Ishikawa (cell line): ENCODE data around the gene ABCC4.

Experiments used
- EP300 ChIP-seq: IDR thresholded peaks from 2 replicates; pipeline ENCODE4 v1.6.1; 2012; ENCODE audit warnings: borderline replicate concordance
- MAX ChIP-seq: IDR thresholded peaks from 2 replicates; pipeline ENCODE4 v1.6.1; 2012
- TAF1 ChIP-seq: IDR thresholded peaks from 2 replicates; pipeline ENCODE4 v1.6.1; 2012; ENCODE audit warnings: low read depth, mild to moderate bottlenecking
- TEAD4 ChIP-seq: IDR thresholded peaks from 2 replicates; pipeline ENCODE4 v1.6.1; 2012
- YY1 ChIP-seq: IDR thresholded peaks from 2 replicates; pipeline ENCODE4 v1.6.1; 2012; ENCODE audit warnings: low read depth
- TF ChIP-seq, protein P1 (sequence below): IDR thresholded peaks from 2 replicates; pipeline ENCODE4 v1.6.1; 2012; ENCODE audit warnings: low read depth, mild to moderate bottlenecking

DNA sequence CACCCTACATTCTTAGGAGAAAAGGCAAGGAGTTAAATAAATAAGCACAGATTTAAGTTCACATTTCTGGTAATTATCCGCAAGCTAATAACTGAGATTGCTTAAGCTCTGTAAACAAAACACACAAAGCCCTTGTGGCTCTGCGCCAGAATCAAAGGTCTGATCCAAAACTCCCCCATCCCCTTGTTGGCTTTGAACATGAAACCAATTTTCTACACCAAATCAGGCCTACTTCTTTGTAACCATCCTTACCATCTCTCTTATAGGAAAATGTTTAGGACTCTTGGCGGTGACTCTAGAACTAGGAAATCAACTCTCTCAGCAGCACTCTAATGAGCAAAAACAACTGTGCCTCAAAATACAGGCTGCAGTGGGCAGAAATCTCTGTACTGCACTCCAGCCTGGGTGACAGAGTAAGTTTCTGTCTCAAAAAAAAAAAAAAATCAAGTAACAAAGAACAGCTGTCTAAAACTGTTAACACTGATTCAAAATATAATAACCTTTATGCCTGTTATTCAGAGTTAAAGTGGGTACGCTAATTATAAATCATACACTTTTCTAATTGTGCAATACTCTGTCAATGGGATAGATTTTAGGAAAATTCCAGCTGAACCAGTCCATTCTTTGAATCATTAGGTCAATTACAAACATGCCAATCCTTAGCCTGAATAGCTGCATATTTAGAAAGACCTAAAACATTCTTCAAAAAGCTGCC lies 25.8 kb downstream of the ABCC4 start:
- TF ChIP-seq TAF1 (no peak), YY1 (no peak), EP300 (no peak), TEAD4 (no peak), MAX (no peak)
- TF ChIP-seq, protein P1, sequence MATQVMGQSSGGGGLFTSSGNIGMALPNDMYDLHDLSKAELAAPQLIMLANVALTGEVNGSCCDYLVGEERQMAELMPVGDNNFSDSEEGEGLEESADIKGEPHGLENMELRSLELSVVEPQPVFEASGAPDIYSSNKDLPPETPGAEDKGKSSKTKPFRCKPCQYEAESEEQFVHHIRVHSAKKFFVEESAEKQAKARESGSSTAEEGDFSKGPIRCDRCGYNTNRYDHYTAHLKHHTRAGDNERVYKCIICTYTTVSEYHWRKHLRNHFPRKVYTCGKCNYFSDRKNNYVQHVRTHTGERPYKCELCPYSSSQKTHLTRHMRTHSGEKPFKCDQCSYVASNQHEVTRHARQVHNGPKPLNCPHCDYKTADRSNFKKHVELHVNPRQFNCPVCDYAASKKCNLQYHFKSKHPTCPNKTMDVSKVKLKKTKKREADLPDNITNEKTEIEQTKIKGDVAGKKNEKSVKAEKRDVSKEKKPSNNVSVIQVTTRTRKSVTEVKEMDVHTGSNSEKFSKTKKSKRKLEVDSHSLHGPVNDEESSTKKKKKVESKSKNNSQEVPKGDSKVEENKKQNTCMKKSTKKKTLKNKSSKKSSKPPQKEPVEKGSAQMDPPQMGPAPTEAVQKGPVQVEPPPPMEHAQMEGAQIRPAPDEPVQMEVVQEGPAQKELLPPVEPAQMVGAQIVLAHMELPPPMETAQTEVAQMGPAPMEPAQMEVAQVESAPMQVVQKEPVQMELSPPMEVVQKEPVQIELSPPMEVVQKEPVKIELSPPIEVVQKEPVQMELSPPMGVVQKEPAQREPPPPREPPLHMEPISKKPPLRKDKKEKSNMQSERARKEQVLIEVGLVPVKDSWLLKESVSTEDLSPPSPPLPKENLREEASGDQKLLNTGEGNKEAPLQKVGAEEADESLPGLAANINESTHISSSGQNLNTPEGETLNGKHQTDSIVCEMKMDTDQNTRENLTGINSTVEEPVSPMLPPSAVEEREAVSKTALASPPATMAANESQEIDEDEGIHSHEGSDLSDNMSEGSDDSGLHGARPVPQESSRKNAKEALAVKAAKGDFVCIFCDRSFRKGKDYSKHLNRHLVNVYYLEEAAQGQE, result no peak
